Measurements from ENCODE around the gene ZFP3.
"Not testable (repeated sequence)": the region's sequence is repeated elsewhere in the genome, so short reads cannot be mapped to it uniquely, and the experiment has no call there.

Gene ZFP3

DNA sequence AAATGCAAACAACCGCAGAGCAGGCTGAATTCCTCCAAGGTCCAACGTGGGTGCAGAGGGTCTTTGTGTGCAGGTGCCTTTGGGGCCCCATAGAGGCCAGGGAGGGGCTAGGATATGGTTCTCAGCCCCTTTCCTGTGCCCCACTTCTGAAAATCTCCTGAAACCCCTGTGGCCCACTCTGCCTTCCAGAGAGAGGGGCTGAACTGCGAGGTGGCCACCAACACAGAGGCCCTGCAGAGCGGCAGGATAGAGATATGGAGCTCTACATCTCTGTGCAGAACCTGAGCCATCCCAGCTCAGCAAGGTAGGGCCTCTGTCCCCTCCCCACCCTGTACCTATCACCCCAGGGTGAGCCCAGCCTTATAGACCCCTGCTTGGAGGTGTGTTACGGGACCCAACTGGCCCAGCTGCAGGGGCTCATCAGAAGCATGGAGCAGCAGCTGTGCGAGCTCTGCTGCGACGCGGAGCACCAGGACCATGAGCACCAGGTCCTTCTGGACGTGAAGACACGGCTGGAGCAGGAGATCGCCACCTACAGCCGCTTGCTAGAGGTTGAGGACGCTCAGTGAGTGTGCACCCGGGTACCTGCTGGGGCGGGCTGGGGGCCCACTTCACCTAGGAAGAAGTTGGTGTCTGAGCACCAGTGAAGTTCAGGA, 43.0 kb downstream of the ZFP3 start:
- Histone ChIP-seq H3K36me3 (no peaks in the 10 kb centered on the region), H3K4me1 (ENCODE audit: control insufficient read depth in 1 of 2, insufficient read depth in 1 of 2, low read depth in 1 of 2, low read length in 1 of 2) (peaks cover under 1 to 2% of the 10 kb centered on the region in 2 experiments), H3K27me3 (peaks cover 93% of the 10 kb centered on the region), H3K9me3 (no peaks in the 10 kb centered on the region), H3K27ac (no peak overlapping the region), H3K4me3 (ENCODE audit: low read depth in 1 of 2, low read length in 1 of 2) (no peak overlapping the region)
- TF ChIP-seq, protein P1, sequence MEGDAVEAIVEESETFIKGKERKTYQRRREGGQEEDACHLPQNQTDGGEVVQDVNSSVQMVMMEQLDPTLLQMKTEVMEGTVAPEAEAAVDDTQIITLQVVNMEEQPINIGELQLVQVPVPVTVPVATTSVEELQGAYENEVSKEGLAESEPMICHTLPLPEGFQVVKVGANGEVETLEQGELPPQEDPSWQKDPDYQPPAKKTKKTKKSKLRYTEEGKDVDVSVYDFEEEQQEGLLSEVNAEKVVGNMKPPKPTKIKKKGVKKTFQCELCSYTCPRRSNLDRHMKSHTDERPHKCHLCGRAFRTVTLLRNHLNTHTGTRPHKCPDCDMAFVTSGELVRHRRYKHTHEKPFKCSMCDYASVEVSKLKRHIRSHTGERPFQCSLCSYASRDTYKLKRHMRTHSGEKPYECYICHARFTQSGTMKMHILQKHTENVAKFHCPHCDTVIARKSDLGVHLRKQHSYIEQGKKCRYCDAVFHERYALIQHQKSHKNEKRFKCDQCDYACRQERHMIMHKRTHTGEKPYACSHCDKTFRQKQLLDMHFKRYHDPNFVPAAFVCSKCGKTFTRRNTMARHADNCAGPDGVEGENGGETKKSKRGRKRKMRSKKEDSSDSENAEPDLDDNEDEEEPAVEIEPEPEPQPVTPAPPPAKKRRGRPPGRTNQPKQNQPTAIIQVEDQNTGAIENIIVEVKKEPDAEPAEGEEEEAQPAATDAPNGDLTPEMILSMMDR (IDR thresholded peaks at IDR 0.05): no peak

DNA sequence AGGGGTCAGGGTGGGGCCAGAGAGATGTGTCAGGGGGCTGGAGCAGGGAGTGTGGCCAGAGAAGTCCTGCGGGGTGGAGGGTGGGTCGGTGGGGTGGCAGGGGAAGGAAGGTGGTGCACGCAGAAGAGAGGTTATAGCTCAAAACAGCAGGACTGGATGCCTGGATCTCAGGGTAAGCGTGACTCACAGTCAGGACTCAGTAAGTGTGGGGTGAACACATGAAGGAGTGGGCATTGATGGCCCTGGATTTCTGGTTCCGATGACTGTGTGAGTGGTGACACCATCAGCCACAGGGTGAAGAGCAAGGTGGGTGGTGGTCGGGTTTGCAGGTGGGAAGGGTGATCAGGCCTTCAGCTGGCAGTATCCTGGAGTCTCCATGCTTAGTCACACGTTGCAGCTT, 43.8 kb downstream of the ZFP3 start:
- not testable (repeated sequence) for H3K4me1 ChIP-seq (ENCODE audit: control insufficient read depth in 1 of 2, insufficient read depth in 1 of 2, low read depth in 1 of 2, low read length in 1 of 2); H3K9me3 ChIP-seq; H3K36me3 ChIP-seq; H3K4me3 ChIP-seq (ENCODE audit: low read depth in 1 of 2, low read length in 1 of 2); H3K27ac ChIP-seq
- peaks cover 87% of the 10 kb centered on the region for H3K27me3 ChIP-seq

DNA sequence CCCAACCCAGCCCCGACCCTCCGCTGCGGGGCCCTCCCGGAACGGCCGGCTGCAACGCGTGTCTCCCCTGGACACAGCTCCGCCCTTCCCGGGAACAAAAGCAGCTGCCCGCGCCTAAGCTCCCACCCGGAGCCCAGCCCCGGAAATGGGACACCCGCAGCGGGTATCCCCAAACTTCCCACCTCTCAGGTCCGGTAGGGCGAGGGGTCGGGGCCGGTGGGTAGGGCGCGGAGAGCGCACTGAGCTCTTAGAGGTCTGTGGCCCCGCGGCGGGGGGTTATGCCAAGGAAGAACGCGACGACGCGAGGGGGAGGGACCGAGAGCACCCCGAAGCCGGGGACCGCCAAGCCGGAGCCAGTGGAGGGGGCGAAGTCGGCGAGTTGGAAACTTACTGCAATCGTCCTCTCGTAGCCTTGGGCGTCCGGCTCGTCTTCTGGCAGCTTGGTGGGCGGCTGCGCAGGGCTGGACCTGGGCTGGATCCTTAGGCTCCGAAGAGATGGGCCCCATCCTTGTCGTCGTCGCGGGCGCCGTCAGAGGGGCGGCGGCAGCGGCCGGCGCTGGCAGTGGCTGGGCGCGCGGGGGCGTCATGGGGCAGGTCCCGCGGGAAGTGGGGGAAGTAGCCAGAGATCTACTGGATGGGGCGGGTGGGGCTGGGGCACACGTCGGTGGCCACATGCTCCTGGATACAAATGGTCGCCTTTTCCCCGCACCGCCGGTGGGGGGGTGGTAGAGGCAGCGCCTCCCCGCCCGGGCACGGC, 44.5 kb downstream of the ZFP3 start:
- TF ChIP-seq, protein P1 (IDR thresholded peaks at IDR 0.05): no peak
- H3K36me3 ChIP-seq: no peaks in the 10 kb centered on the region
- no peak overlapping the region for H3K4me3 ChIP-seq (ENCODE audit: low read depth in 1 of 2, low read length in 1 of 2)
- peaks cover 80% of the 10 kb centered on the region for H3K27me3 ChIP-seq
- no peaks in the 10 kb centered on the region for H3K9me3 ChIP-seq
- no peak overlapping the region for H3K27ac ChIP-seq
- peaks cover 0 to 2% of the 10 kb centered on the region in 2 experiments for H3K4me1 ChIP-seq (ENCODE audit: control insufficient read depth in 1 of 2, insufficient read depth in 1 of 2, low read depth in 1 of 2, low read length in 1 of 2)

GRCh38 chr17:5123343-5124124, 45.3 kb downstream of the ZFP3 start:
- Histone ChIP-seq H3K4me3 (ENCODE audit: low read depth in 1 of 2, low read length in 1 of 2) (no peak overlapping the region), H3K9me3 (no peaks in the 10 kb centered on the region), H3K27me3 (peaks cover 72% of the 10 kb centered on the region), H3K27ac (no peak overlapping the region), H3K36me3 (no peaks in the 10 kb centered on the region), H3K4me1 (ENCODE audit: control insufficient read depth in 1 of 2, insufficient read depth in 1 of 2, low read depth in 1 of 2, low read length in 1 of 2) (peaks cover 0 to 2% of the 10 kb centered on the region in 2 experiments)
- TF ChIP-seq, protein P1 (IDR thresholded peaks at IDR 0.05): no peak

GRCh38 chr17:5124125-5124760, 46.0 kb downstream of the ZFP3 start:
- not testable (repeated sequence) for H3K4me3 ChIP-seq (ENCODE audit: low read depth in 1 of 2, low read length in 1 of 2); H3K9me3 ChIP-seq; H3K36me3 ChIP-seq; H3K4me1 ChIP-seq (ENCODE audit: control insufficient read depth in 1 of 2, insufficient read depth in 1 of 2, low read depth in 1 of 2, low read length in 1 of 2); H3K27ac ChIP-seq
- peaks cover 65% of the 10 kb centered on the region for H3K27me3 ChIP-seq

- H3K9me3 ChIP-seq: not testable (repeated sequence)
Observed at GRCh38 chr17:5124896-5125295, 46.6 kb downstream of the ZFP3 start.

More at GRCh38 chr17:5124896-5125295, 46.6 kb downstream of the ZFP3 start:
- not testable (repeated sequence) for H3K27ac ChIP-seq; H3K36me3 ChIP-seq; H3K4me1 ChIP-seq (ENCODE audit: control insufficient read depth in 1 of 2, insufficient read depth in 1 of 2, low read depth in 1 of 2, low read length in 1 of 2); H3K4me3 ChIP-seq (ENCODE audit: low read depth in 1 of 2, low read length in 1 of 2)
- H3K27me3 ChIP-seq: peaks cover 58% of the 10 kb centered on the region
